MM.1S (cell line): ENCODE measurements around the gene PDE4B.

Experiments used
- DNase-seq: peaks from one replicate; pipeline ENCODE4 v3.0.0-alpha.2; 2015
- H2AFZ ChIP-seq: fragments of 300-600 bp; sonication (generic); 2 replicates; pipeline ENCODE4 v1.6.0; 2016; ENCODE audit warnings: antibody characterized with exemption, low read length
- H3F3A ChIP-seq: fragments of 300-600 bp; sonication (generic); 2 replicates; pipeline ENCODE4 v1.6.1; 2016; ENCODE audit warnings: mild to moderate bottlenecking, antibody characterized with exemption, low read length, moderate library complexity, mixed read lengths; ENCODE audit not compliant: insufficient read depth
- H3K27ac ChIP-seq: fragments of 300-600 bp; sonication (generic); 2 replicates; pipeline ENCODE4 v1.5.1; 2016; ENCODE audit warnings: mild to moderate bottlenecking, low read length
- H3K27me3 ChIP-seq: fragments of 300-600 bp; sonication (generic); replicated peaks from 2 replicates; pipeline ENCODE4 v1.6.0; 2016; ENCODE audit warnings: low read length; ENCODE audit not compliant: insufficient read depth
- H3K36me3 ChIP-seq: fragments of 300-600 bp; sonication (generic); replicated peaks from 2 replicates; pipeline ENCODE4 v1.6.1; 2016; ENCODE audit warnings: mild to moderate bottlenecking, low read length, mixed read lengths; ENCODE audit not compliant: insufficient read depth
- H3K4me1 ChIP-seq: fragments of 300-600 bp; sonication (generic); 2 replicates; pipeline ENCODE4 v1.6.1; 2016; ENCODE audit warnings: low read length, mixed read lengths
- H3K4me2 ChIP-seq: fragments of 300-600 bp; sonication (generic); 2 replicates; pipeline ENCODE4 v1.6.0; 2016; ENCODE audit warnings: low read depth, low read length
- H3K4me3 ChIP-seq: fragments of 300-600 bp; sonication (generic); 2 replicates; pipeline ENCODE4 v1.5.1; 2016; ENCODE audit warnings: low read length, mixed read lengths
- H3K79me2 ChIP-seq: fragments of 300-600 bp; sonication (generic); 2 replicates; pipeline ENCODE4 v1.6.1; 2016; ENCODE audit warnings: mixed run types, low read length, mixed read lengths
- H3K9ac ChIP-seq: fragments of 300-600 bp; sonication (generic); 2 replicates; pipeline ENCODE4 v1.6.1; 2016; ENCODE audit warnings: low read length, mixed read lengths
- H3K9me2 ChIP-seq: fragments of 300-600 bp; sonication (generic); replicated peaks from 2 replicates; pipeline ENCODE4 v1.6.1; 2016; ENCODE audit warnings: mild to moderate bottlenecking, low read length, mixed read lengths; ENCODE audit not compliant: insufficient read depth
- H3K9me3 ChIP-seq: fragments of 300-600 bp; sonication (generic); replicated peaks from 2 replicates; pipeline ENCODE4 v1.6.1; 2016; ENCODE audit warnings: mild to moderate bottlenecking, low read length, mixed read lengths; ENCODE audit not compliant: insufficient read depth
- H4K20me1 ChIP-seq: fragments of 300-600 bp; sonication (generic); 2 replicates; pipeline ENCODE4 v1.6.1; 2016; ENCODE audit warnings: mild to moderate bottlenecking, low read length, moderate library complexity, mixed read lengths; ENCODE audit not compliant: insufficient read depth
- EZH2 ChIP-seq: fragments of 300-600 bp; sonication (generic); optimal IDR thresholded peaks from 2 replicates; pipeline ENCODE3; 2017; ENCODE audit warnings: low read depth, mild to moderate bottlenecking, antibody characterized with exemption, low read length, mixed read lengths
- EZH2phosphoT487 ChIP-seq: fragments of 300-600 bp; sonication (generic); IDR thresholded peaks from 2 replicates; pipeline ENCODE4 v1.6.1; 2018; ENCODE audit warnings: antibody characterized with exemption, low read length
- TF ChIP-seq, protein P1 (sequence below): fragments of 300-600 bp; sonication (generic); IDR thresholded peaks from 2 replicates; pipeline ENCODE4 v1.5.1; 2016; ENCODE audit warnings: antibody characterized with exemption, low read length, mixed read lengths

Gene PDE4B

DNA sequence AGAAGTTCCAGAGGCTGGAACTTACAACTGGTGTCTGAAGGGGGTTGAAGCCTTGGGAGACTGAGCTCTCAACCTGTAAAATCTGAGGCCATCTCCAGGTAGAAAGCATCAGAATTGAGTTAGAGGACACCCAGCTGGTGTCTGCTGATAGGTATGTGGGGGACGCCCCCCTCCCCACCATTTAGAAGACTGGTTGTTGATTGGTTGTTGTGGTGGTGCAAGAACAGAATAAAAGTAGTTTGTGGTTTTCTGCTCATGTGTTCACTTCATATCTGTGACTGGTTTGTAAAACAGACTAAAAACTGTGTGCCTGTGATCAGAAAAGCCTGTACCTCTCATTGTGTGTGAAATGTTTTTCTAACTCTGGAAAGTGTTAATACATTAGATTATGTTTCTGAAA, 33.2 kb upstream of the PDE4B start:
- no peaks in the 10 kb centered on the region for H3K36me3 ChIP-seq
- H3K27me3 ChIP-seq = no peaks in the 10 kb centered on the region
- TF ChIP-seq, protein P1, sequence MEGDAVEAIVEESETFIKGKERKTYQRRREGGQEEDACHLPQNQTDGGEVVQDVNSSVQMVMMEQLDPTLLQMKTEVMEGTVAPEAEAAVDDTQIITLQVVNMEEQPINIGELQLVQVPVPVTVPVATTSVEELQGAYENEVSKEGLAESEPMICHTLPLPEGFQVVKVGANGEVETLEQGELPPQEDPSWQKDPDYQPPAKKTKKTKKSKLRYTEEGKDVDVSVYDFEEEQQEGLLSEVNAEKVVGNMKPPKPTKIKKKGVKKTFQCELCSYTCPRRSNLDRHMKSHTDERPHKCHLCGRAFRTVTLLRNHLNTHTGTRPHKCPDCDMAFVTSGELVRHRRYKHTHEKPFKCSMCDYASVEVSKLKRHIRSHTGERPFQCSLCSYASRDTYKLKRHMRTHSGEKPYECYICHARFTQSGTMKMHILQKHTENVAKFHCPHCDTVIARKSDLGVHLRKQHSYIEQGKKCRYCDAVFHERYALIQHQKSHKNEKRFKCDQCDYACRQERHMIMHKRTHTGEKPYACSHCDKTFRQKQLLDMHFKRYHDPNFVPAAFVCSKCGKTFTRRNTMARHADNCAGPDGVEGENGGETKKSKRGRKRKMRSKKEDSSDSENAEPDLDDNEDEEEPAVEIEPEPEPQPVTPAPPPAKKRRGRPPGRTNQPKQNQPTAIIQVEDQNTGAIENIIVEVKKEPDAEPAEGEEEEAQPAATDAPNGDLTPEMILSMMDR = no peak
- no peaks in the 10 kb centered on the region for H4K20me1 ChIP-seq
- no peak overlapping the region for H3K4me3 ChIP-seq
- no peak overlapping the region for H3K27ac ChIP-seq
- H2AFZ ChIP-seq = no peak overlapping the region
- no peaks in the 10 kb centered on the region for H3K9me2 ChIP-seq
- H3K9me3 ChIP-seq = no peaks in the 10 kb centered on the region
- no peak overlapping the region for H3K4me2 ChIP-seq
- no peaks in the 10 kb centered on the region for H3F3A ChIP-seq
- H3K4me1 ChIP-seq = no peaks in the 10 kb centered on the region
- no peak for DNase-seq
- H3K79me2 ChIP-seq = no peaks in the 10 kb centered on the region
- H3K9ac ChIP-seq = no peak overlapping the region

DNA sequence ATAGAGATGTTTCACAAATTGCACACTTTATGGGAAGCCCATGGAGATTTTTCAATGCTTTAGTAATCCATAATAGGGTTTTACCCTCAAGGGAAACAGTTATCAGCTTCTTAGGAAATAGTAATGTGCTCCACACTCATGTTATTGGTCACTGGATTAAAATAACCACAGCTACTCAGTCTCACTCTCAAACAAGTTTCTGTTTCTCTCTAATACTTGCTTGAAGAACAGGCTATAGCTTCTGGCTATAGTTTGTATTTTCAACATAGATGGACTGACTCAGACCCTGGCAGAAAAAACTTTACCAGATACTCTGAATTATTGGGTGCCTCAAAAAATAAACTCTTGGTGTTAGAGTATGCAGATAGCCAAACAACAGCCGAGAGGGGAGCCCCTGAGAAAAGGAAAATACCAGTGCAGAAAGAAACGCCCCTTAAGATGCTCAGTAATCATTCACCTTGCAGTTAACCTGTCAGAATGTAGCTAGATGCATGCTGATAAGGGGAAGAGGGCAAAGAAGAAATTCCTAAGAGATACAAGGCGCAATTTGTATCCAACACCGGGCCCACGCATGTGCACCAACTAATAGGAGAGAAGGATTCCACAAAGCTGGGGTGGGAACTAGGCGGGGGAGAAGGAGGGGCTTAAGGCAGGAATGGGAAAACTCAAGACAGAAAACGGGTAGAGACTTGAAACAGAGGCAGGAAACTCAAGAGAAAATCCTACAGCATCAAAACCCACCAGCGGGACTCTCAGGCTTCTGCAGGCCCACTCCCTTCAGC, 30.4 kb upstream of the PDE4B start:
- H3K9ac ChIP-seq = no peak overlapping the region
- H3K79me2 ChIP-seq = no peaks in the 10 kb centered on the region
- TF ChIP-seq, protein P1 = no peak
- no peak for TF ChIP-seq EZH2
- no peak for TF ChIP-seq EZH2phosphoT487
- no peaks in the 10 kb centered on the region for H3K9me2 ChIP-seq
- H3K4me2 ChIP-seq = peak overlapping the region; percentile 7; the same call in 1 of the 2 replicates
- no peaks in the 10 kb centered on the region for H3F3A ChIP-seq
- no peaks in the 10 kb centered on the region for H3K27me3 ChIP-seq
- 0 out of 2 replicates have a peak overlapping the region, but pooled peaks have one; percentile 24 for H2AFZ ChIP-seq
- no peaks in the 10 kb centered on the region for H4K20me1 ChIP-seq
- no peak overlapping the region for H3K27ac ChIP-seq
- no peak overlapping the region for H3K4me3 ChIP-seq
- no peaks in the 10 kb centered on the region for H3K36me3 ChIP-seq
- peak; percentile 19 for DNase-seq
- no peaks in the 10 kb centered on the region for H3K4me1 ChIP-seq
- no peaks in the 10 kb centered on the region for H3K9me3 ChIP-seq

DNA sequence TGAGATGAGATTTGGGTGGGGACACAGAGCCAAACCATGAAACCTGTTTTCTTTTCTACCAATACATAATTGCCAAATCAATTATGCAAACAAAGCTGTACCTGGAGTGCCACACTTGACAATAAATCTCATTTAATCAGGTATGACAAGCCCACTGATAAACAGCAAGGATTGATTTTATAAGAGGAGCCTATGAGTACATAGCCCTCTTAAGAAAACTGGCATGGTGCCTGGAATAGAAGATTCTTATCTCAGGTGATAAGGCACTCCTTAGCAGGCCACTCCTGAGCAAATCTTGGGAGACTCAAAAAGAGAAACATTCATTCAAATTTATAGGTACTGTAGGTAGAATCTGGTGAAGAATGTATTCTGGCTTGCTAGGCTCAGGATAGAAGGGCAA, 28.6 kb upstream of the PDE4B start:
- no peak overlapping the region for H3K4me2 ChIP-seq
- no peaks in the 10 kb centered on the region for H3K27me3 ChIP-seq
- no peak overlapping the region for H3K27ac ChIP-seq
- TF ChIP-seq, protein P1 = no peak
- TF ChIP-seq EZH2phosphoT487 (no peak), EZH2 (no peak)
- H3K4me1 ChIP-seq = no peaks in the 10 kb centered on the region
- H3K9me2 ChIP-seq = no peaks in the 10 kb centered on the region
- H4K20me1 ChIP-seq = no peaks in the 10 kb centered on the region
- H3K79me2 ChIP-seq = no peaks in the 10 kb centered on the region
- no peak overlapping the region for H2AFZ ChIP-seq
- H3K9me3 ChIP-seq = no peaks in the 10 kb centered on the region
- no peaks in the 10 kb centered on the region for H3K36me3 ChIP-seq
- H3K4me3 ChIP-seq = no peak overlapping the region
- no peak for DNase-seq
- no peak overlapping the region for H3K9ac ChIP-seq
- H3F3A ChIP-seq = no peaks in the 10 kb centered on the region
